Activated T-cell treated with anti-CD3 and anti-CD28 coated beads, Interleukin-2, amount 50 U/mL, for 72 hours (primary cell): ENCODE measurements around the gene STXBP1. TPM values are rescaled to one million over a fixed set of nuclear protein-coding genes. Genes with fewer than 3 reads are reported as not detected.

Source experiments
- ATAC-seq, 2 donors: fragments of 150-1000 bp; cut with Tn5 transposase; replicated peaks in 1 of 2; 2 replicates each; pipeline ENCODE4 v1.10.0; 2021; ENCODE audit warnings: moderate library complexity in 2 of 2, mild to moderate bottlenecking in 1 of 2
- DNase-seq, 2 donors: peaks; one replicate each; pipeline ENCODE4 v3.0.0; 2021 to 2022; ENCODE audit warnings: mixed read lengths in 1 of 2
- H3K27ac Mint-ChIP-seq: one replicate; pipeline ENCODE4 v1.8.0; 2022; ENCODE audit warnings: mild to moderate bottlenecking, moderate library complexity, mixed read lengths
- H3K27me3 Mint-ChIP-seq: one replicate; pipeline ENCODE4 v1.8.0; 2022; ENCODE audit warnings: low read depth, mixed read lengths
- H3K36me3 Mint-ChIP-seq, 2 donors: one replicate each; pipeline ENCODE4 v1.8.0; 2022; ENCODE audit warnings: mixed read lengths in 2 of 2, mild to moderate bottlenecking in 1 of 2; ENCODE audit not compliant: insufficient read depth in 2 of 2
- H3K4me1 Mint-ChIP-seq: one replicate; pipeline ENCODE4 v1.8.0; 2022; ENCODE audit warnings: low read depth, mixed read lengths
- H3K4me3 Mint-ChIP-seq, 2 donors: one replicate each; pipeline ENCODE4 v1.8.0; 2022; ENCODE audit warnings: mild to moderate bottlenecking in 2 of 2, mixed read lengths in 2 of 2, moderate library complexity in 2 of 2
- H3K9me3 Mint-ChIP-seq, 2 donors: one replicate each; pipeline ENCODE4 v1.8.0; 2022; ENCODE audit warnings: mixed read lengths in 2 of 2
- total RNA-seq, 2 donors: library from RNA; stranded (reverse); gene quantifications; one replicate each; pipeline ENCODE4 v1.2.3, GENCODE V29; 2022

The STXBP1 gene
- total RNA-seq, 2 donors from 2014 or later = 14.5 to 26.6 TPM

GRCh38 chr9:127700140-127700539 is 88.1 kb downstream of the STXBP1 start:
- no peak overlapping the region for H3K27ac Mint-ChIP-seq
- H3K9me3 Mint-ChIP-seq = no peaks in the 10 kb centered on the region
- ATAC-seq (no peak), DNase-seq (no peak)
- H3K4me3 Mint-ChIP-seq = peak overlapping the region; percentile 68 to 82
- peaks cover 18% of the 10 kb centered on the region for H3K4me1 Mint-ChIP-seq
- H3K36me3 Mint-ChIP-seq = no peaks in the 10 kb centered on the region
- no peaks in the 10 kb centered on the region for H3K27me3 Mint-ChIP-seq

DNA sequence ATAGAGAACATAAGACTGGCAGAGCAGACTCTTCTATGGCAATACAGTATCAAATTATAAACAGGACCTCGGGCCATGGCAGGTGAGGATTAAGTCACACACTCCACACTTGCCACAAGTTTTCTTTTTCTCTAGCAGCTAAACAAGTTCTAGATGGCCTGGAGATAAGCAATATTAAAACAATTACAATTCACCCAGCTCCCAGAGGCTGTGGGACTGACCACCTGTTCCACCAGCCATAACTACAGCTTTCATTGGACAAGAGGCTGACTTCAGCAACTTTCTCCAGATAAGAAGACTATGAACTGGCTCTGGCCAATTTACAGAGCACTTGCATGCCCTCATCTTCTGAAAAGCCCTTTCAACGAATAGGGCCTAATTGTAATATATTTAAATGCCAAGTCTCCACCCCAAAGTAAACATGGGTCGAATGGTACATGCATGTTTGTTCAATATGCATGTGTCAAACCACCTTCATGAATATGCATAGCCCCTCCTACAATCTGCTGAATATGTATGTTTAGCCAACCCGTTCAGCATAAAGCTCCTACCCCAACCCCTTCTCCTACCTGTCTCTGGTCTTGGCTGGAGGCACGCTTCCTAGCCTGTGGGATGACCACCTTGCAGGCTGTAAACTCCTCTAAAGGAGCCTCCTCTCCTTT is 88.6 kb downstream of the STXBP1 start:
- Mint-ChIP-seq H3K27ac (no peak overlapping the region), H3K9me3 (no peaks in the 10 kb centered on the region), H3K36me3 (no peaks in the 10 kb centered on the region), H3K27me3 (no peaks in the 10 kb centered on the region), H3K4me3 (peak overlapping the region in 1 of 2 donors; percentile 68), H3K4me1 (peaks cover 18% of the 10 kb centered on the region)
- DNase-seq (no peak), ATAC-seq (no peak)

DNA sequence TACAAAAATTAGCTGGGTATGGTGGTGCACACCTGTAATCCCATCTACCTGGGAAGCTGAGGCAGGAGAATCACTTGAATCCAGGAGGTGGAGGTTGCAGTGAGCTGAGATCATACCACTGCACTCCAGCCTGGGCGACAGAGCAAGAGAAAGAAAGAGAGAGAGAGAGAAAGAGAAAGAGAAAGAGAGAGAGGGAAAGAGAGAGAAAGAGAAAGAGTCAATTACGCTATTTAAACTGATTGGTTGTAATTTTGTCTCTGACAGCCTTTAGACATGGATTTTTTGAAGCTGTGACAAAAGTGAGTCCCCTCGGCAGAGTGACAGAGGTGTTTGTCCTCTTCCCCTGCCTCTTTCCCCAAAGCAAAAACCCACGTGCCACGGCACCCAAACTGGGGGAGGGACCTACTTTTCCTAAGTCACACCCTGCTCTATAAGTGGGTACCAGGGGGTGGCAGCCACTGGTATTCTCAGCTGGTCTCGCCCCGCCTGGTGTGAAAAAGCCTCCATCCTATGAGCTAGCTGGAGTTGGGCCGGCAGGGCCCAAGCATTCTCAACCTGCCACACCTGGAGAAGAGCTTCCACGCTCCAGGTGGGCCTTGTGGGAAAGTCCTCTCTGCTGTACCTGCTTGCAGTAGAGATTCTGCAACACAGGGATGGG is 91.3 kb downstream of the STXBP1 start:
- Mint-ChIP-seq H3K36me3 (no peaks in the 10 kb centered on the region), H3K4me3 (no peak overlapping the region), H3K9me3 (no peaks in the 10 kb centered on the region), H3K27ac (no peak overlapping the region), H3K4me1 (peaks cover 24% of the 10 kb centered on the region), H3K27me3 (no peaks in the 10 kb centered on the region)
- DNase-seq (no peak), ATAC-seq (no peak)

- Mint-ChIP-seq H3K9me3 (no peaks in the 10 kb centered on the region), H3K4me1 (peaks cover 13% of the 10 kb centered on the region), H3K27me3 (no peaks in the 10 kb centered on the region), H3K27ac (no peak overlapping the region), H3K36me3 (no peaks in the 10 kb centered on the region), H3K4me3 (no peak overlapping the region)
- DNase-seq (no peak), ATAC-seq (no peak)
Observed at GRCh38 chr9:127705577-127706379, 93.7 kb downstream of the STXBP1 start.

DNA sequence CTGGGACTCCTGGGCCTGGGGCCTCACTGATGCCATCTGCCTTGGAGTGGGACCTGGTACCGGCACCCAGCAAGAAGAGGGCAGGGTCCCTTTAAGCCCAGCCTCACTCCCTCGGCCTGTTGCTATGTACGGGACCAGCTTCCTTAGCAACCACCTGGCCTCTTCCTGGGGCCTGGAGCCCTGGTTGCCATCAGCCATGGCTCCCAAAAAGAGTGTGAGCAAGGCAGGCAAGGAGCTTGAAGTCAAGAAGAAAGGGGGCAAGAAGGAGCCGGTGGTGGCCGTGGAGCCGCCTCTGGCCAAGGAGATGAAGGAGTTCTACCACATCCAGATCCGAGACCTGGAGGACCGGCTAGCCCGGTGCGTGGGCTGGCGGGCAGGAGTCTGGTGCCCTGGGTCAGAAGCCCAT is 94.8 kb downstream of the STXBP1 start, which contains the start of gene CFAP157:
CFAP157 (plus strand) TSS at position 153 of the 406 bp plus-strand sequence; CDS start at position 197, 44 bp downstream.
- no peaks in the 10 kb centered on the region for H3K36me3 Mint-ChIP-seq
- DNase-seq = no peak
- H3K4me1 Mint-ChIP-seq = peaks cover 23% of the 10 kb centered on the region
- ATAC-seq = no peak
- H3K9me3 Mint-ChIP-seq = no peaks in the 10 kb centered on the region
- no peaks in the 10 kb centered on the region for H3K27me3 Mint-ChIP-seq
- no peak within 1 kb of the TSS for H3K4me3 Mint-ChIP-seq
- peak within 1 kb of the TSS; percentile 57 for H3K27ac Mint-ChIP-seq

- ATAC-seq = peak; percentile 79 to 93
- no peaks in the 10 kb centered on the region for H3K9me3 Mint-ChIP-seq
- H3K4me1 Mint-ChIP-seq = peaks cover 23% of the 10 kb centered on the region
- peak overlapping the region; percentile 57 for H3K27ac Mint-ChIP-seq
- no peaks in the 10 kb centered on the region for H3K27me3 Mint-ChIP-seq
- no peaks in the 10 kb centered on the region for H3K36me3 Mint-ChIP-seq
- H3K4me3 Mint-ChIP-seq = no peak overlapping the region
- DNase-seq = peak; percentile 38 to 67
Observed at GRCh38 chr9:127707766-127708165, 95.7 kb downstream of the STXBP1 start.

- ATAC-seq = no peak
Observed at GRCh38 chr9:127708952-127709587, 97.0 kb downstream of the STXBP1 start.

DNA sequence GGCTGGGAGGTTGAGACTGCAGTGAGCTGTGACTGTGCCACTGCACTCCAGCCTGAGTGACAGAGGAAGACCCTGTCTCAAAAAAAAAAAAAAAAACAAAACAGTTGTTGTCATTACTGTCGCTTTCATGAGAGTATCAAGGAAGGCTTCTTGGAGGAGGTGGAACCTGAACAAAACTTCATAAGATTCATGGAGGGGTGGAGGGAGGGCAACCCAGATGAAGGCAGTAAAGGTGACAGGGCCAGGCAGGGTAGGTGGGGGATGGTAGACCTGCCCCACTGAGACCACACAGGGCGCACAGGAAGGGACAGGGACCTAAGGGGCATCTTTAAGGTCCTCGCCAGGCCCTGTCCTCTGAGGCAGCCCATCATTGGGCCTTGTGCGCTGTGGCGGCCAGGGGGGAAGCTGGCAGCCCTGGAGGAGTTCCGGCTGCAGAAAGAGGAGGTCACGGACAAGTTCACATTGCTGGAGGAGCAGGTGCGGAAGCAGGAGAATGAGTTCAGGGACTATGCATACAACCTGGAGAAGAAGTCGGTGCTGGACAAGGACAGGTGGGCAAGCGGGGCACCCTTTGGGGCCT is 98.2 kb downstream of the STXBP1 start:
- DNase-seq = no peak
- ATAC-seq = no peak
- Mint-ChIP-seq H3K9me3 (no peaks in the 10 kb centered on the region), H3K4me1 (peaks cover 27% of the 10 kb centered on the region), H3K4me3 (no peak overlapping the region), H3K27ac (no peak overlapping the region), H3K36me3 (no peaks in the 10 kb centered on the region), H3K27me3 (no peaks in the 10 kb centered on the region)

More at GRCh38 chr9:127708952-127709587, 97.0 kb downstream of the STXBP1 start:
- Mint-ChIP-seq H3K4me3 (no peak overlapping the region), H3K4me1 (peaks cover 23% of the 10 kb centered on the region), H3K27ac (no peak overlapping the region), H3K9me3 (no peaks in the 10 kb centered on the region), H3K36me3 (no peaks in the 10 kb centered on the region), H3K27me3 (no peaks in the 10 kb centered on the region)
- no peak for DNase-seq

DNA sequence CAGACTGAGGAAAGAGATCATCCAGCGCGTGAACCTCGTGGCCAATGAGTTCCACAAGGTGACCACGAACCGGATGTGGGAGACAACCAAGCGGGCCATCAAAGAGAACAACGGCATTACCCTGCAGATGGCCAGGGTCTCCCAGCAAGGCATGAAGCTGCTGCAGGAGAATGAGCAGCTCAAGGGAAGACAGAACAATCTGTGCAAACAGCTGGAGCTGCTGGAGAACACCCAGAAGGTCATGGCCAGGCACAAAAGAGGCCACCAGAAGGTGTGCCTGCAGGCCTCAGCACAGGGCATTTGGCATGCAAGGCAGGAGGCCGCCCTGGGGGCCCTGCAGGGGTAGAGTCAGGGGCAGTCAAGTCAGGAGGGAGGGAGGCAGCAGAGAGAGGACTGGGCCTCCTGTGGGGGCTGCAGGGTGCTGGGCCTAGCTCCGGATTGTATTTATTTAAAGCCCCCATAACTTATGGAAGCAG is 99.2 kb downstream of the STXBP1 start:
- Mint-ChIP-seq H3K4me1 (peaks cover 33% of the 10 kb centered on the region), H3K27me3 (no peaks in the 10 kb centered on the region), H3K9me3 (no peaks in the 10 kb centered on the region), H3K36me3 (peaks cover 1 to 2% of the 10 kb centered on the region in 2 donors), H3K27ac (no peak overlapping the region), H3K4me3 (no peak overlapping the region)
- peak in 1 of 2 donors; percentile 16 for DNase-seq
- ATAC-seq = no peak

GRCh38 chr9:127711831-127712274 is 99.8 kb downstream of the STXBP1 start:
- DNase-seq (no peak), ATAC-seq (no peak)
- H3K4me3 Mint-ChIP-seq = no peak overlapping the region
- no peaks in the 10 kb centered on the region for H3K9me3 Mint-ChIP-seq
- H3K36me3 Mint-ChIP-seq = peaks cover 1 to 2% of the 10 kb centered on the region in 2 donors
- no peak overlapping the region for H3K27ac Mint-ChIP-seq
- H3K27me3 Mint-ChIP-seq = no peaks in the 10 kb centered on the region
- H3K4me1 Mint-ChIP-seq = peaks cover 35% of the 10 kb centered on the region

DNA sequence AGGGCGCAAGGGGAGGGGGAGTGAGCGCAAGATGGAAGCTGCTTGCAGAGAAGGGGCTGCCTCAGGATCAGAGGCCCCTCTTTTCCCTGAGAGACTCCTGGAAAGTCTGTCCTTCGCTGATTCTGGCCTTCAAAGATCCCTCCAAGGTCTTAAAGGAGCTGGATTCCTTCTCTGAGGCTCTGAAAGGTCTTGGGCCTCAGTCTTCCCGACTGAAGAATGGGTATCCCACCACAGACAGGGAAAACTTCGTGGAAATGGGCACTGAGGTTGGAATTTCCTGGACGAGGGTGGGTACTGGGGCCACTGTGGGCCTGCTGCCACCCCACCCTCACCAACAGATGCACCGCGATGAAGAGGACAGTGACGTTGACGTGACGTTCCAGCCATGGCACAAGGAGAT is 100.3 kb downstream of the STXBP1 start:
- Mint-ChIP-seq H3K27me3 (no peaks in the 10 kb centered on the region), H3K36me3 (peaks cover 1 to 2% of the 10 kb centered on the region in 2 donors), H3K4me1 (peaks cover 35% of the 10 kb centered on the region), H3K4me3 (no peak overlapping the region), H3K9me3 (no peaks in the 10 kb centered on the region), H3K27ac (no peak overlapping the region)
- DNase-seq (no peak), ATAC-seq (no peak)

- DNase-seq (no peak), ATAC-seq (no peak)
- H3K27ac Mint-ChIP-seq = no peak overlapping the region
- no peak overlapping the region for H3K4me3 Mint-ChIP-seq
- H3K9me3 Mint-ChIP-seq = no peaks in the 10 kb centered on the region
- no peaks in the 10 kb centered on the region for H3K27me3 Mint-ChIP-seq
- peaks cover 30% of the 10 kb centered on the region for H3K4me1 Mint-ChIP-seq
- peaks cover 1 to 2% of the 10 kb centered on the region in 2 donors for H3K36me3 Mint-ChIP-seq
Observed at GRCh38 chr9:127712867-127713266, 100.8 kb downstream of the STXBP1 start.
